GM12878 (cell line): ENCODE results near the gene TUBGCP3. TPM values are rescaled to one million over a fixed set of nuclear protein-coding genes. Genes with fewer than 3 reads are reported as not detected.

ENCODE experiments used
- ATAC-seq: fragments of 200-7000 bp; cut with Tn5 transposase; 3 replicates; pipeline ENCODE4 v1.9.1; 2020; ENCODE audit warnings: mild to moderate bottlenecking, moderate library complexity
- BruUV-seq: library from RNA; stranded (reverse); fragments of 400-500 nt; replicated peaks from 2 replicates; lab custom pipeline; 2021; lab: Mats Ljungman, UMichigan
- CTCF ChIA-PET: fragments of 300-600 bp; sonication (Branson Sonifier 250); formaldehyde crosslinking; extraction: SDS; loops from one replicate; lab custom pipeline; 2021; ENCODE audit warnings: inconsistent platforms; lab: Yijun Ruan, JAX
- POLR2A ChIA-PET: fragments of 350-600 bp; formaldehyde crosslinking; extraction: SDS; loops from one replicate; lab custom pipeline; 2021; ENCODE audit warnings: inconsistent platforms; lab: Charles Lee
- RAD21 ChIA-PET: fragments of 300-600 bp; sonication (Branson Sonifier 250); formaldehyde crosslinking; loops from one replicate; lab custom pipeline; 2023; ENCODE audit warnings: antibody characterized with exemption; ENCODE audit not compliant: unreplicated experiment; lab: Charles Lee
- SMC1A ChIA-PET: fragments of 300-600 bp; sonication (Branson Sonifier 250); formaldehyde crosslinking; loops from one replicate; lab custom pipeline; 2023; ENCODE audit not compliant: unreplicated experiment, uncharacterized antibody; lab: Charles Lee
- DNase-seq: peaks from one replicate; pipeline ENCODE4 v3.0.0-alpha.2; 2011; ENCODE audit warnings: low read depth, low spot score
- FAIRE-seq: peaks from 3 replicates; lab custom pipeline; 2011; peaks lifted over from hg19 to GRCh38; lab: Jason Lieb, UNC
- H2AFZ ChIP-seq: 2 replicates; pipeline ENCODE4 v1.6.0; 2011; ENCODE audit warnings: low read depth, low read length, control low read depth; ENCODE audit not compliant: control insufficient read depth
- H3K27ac ChIP-seq: 2 replicates; pipeline ENCODE4 v1.5.1; 2011; ENCODE audit warnings: control low read depth; ENCODE audit not compliant: control insufficient read depth, insufficient read depth
- H3K27me3 ChIP-seq, 2 experiments: replicated peaks in 1 of 2; 2 replicates each; pipeline versions ENCODE4 v1.6.0 to v1.6.1; 2011; ENCODE audit warnings: low read length in 1 of 2; ENCODE audit not compliant: control insufficient read depth in 2 of 2, insufficient read depth in 2 of 2
- H3K36me3 ChIP-seq, 2 experiments: 2 replicates each; pipeline ENCODE4 v1.5.1; 2011; ENCODE audit warnings: low read length in 1 of 2; ENCODE audit not compliant: control insufficient read depth in 2 of 2, insufficient read depth in 2 of 2
- H3K4me1 ChIP-seq: 2 replicates; pipeline ENCODE4 v1.6.1; 2011; ENCODE audit warnings: mild to moderate bottlenecking, low read length, moderate library complexity, mixed read lengths; ENCODE audit not compliant: control insufficient read depth, insufficient read depth
- H3K4me2 ChIP-seq: 2 replicates; pipeline ENCODE4 v1.6.0; 2011; ENCODE audit warnings: control low read depth; ENCODE audit not compliant: control insufficient read depth, insufficient read depth
- H3K4me3 ChIP-seq: fragments of 200-600 bp; sonication (generic); 2 replicates; pipeline ENCODE4 v1.5.1; 2016
- H3K79me2 ChIP-seq: 2 replicates; pipeline ENCODE4 v1.6.0; 2011; ENCODE audit warnings: low read length; ENCODE audit not compliant: control insufficient read depth, insufficient read depth
- H3K9ac ChIP-seq: 2 replicates; pipeline ENCODE4 v1.8.0; 2011; ENCODE audit warnings: low read length, control low read depth, mixed read lengths; ENCODE audit not compliant: control insufficient read depth, insufficient read depth
- H3K9me3 ChIP-seq: replicated peaks from 3 replicates; pipeline ENCODE4 v1.5.1; 2011; ENCODE audit warnings: mild to moderate bottlenecking, low read length; ENCODE audit not compliant: control insufficient read depth, insufficient read depth
- H4K20me1 ChIP-seq: 2 replicates; pipeline ENCODE4 v1.6.0; 2011; ENCODE audit not compliant: control insufficient read depth, insufficient read depth
- FOXK2 ChIP-seq: fragments of 450-650 bp; IDR thresholded peaks from 2 replicates; pipeline ENCODE4 v1.6.1; 2017; ENCODE audit warnings: mild to moderate bottlenecking, moderate library complexity
- ZBED1 ChIP-seq: IDR thresholded peaks from 2 replicates; pipeline ENCODE4 v1.6.1; 2016; ENCODE audit warnings: borderline replicate concordance
- WGBS: methylation state at CpG from one replicate; pipeline ENCODE4 v1.1.6; 2016; ENCODE audit warnings: low lambda C conversion rate; ENCODE audit not compliant: insufficient replicate concordance, insufficient coverage; ENCODE audit errors: missing lambda C conversion rate; 5-methylcytosine and 5-hydroxymethylcytosine counted together
- in situ Hi-C: fragments of 300-500 bp; cut with MboI; formaldehyde crosslinking; loops from 9 replicates; pipeline ENCODE4 v1.14.3; 2018; ENCODE audit warnings: mixed read lengths
- intact Hi-C: fragments of 100-400 bp; cut with micrococcal nuclease; formaldehyde crosslinking; loops from one replicate; pipeline ENCODE4 v1.14.2; 2022; ENCODE audit not compliant: unreplicated experiment
- polyA plus RNA-seq, 11 experiments: library from polyadenylated mRNA; depleted of rRNA in 4 of 11; unstranded in 6 of 11; stranded (reverse) in 5 of 11; fragments of >200 nt; fragmentation: Nextera tagmentation in 4 of 11; fragmentation: Illumina TruSeq in 1 of 11; extraction: Ambion mirVana in 4 of 11; extraction: Trizol in 1 of 11; gene quantifications; 1 replicate in 1 of 11; 2 replicates in 10 of 11; pipeline versions ENCODE4 v1.2.1 to v1.2.3, GENCODE V29; 2011 to 2016; ENCODE audit warnings: inconsistent platforms in 2 of 11, missing spikeins in 2 of 11, low read depth in 1 of 11
- total RNA-seq, 4 experiments: library from RNA; depleted of rRNA in 3 of 4; stranded (reverse); fragments of >200 nt in 3 of 4; fragmentation: Illumina TruSeq in 1 of 4; extraction: Trizol in 1 of 4; gene quantifications; 2 replicates each; pipeline versions ENCODE4 v1.2.1 to v1.2.3, GENCODE V29; 2013 to 2021
- TF ChIP-seq, protein P1 (sequence below): fragments of 450-650 bp; IDR thresholded peaks from 2 replicates; pipeline ENCODE4 v1.6.1; 2017; ENCODE audit warnings: mild to moderate bottlenecking

TUBGCP3 gene
- total and polyA plus RNA-seq, 10 of the 15 experiments (the other 5 are each of a cell fraction or from before 2014, with no cell fraction given): 4.0 to 34.0 (median 22.6) TPM

DNA sequence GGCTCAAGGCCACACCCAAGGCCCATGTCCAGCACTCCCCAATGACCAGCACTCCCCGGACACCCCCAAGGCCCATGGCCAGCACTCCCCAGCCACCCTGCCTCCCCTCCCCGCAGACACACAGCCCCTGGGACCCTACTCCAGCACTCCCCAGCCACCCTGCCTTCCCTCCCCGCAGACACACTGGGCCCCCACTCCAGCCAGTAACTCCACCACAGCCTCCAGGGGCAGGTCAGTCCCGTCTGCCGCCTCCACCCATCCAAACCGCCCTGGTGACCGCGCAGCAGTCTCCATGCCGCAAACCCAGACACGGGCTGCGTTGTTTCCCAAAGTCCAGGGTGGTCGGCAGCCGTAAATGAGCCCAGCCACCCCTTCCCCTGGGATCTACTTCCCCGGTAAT, 141.1 kb downstream of the TUBGCP3 start:
- H4K20me1 ChIP-seq: no peaks in the 10 kb centered on the region
- POLR2A ChIA-PET: no interaction called here
- CTCF ChIA-PET: interaction anchor here (1.1 kb wide), 1 partner anchor 159 kb away, joined by 3 read pairs; no protein-coding TSS in a partner anchor
- SMC1A ChIA-PET: no interaction called here
- H3K27me3 ChIP-seq: no peaks in the 10 kb centered on the region
- no peaks in the 10 kb centered on the region for H3K9me3 ChIP-seq
- no TSS peak for BruUV-seq
- in situ Hi-C loops: loop anchor here (25.0 kb wide), 1 partner anchor 1360 kb away; no protein-coding TSS in a partner anchor
- H3K79me2 ChIP-seq: no peaks in the 10 kb centered on the region
- intact Hi-C loops: loop anchor here (10.0 kb wide), 1 partner anchor 158 kb away; no protein-coding TSS in a partner anchor
- no peak overlapping the region for H3K4me3 ChIP-seq
- ATAC-seq (no peak), FAIRE-seq (no peak), DNase-seq (no peak)
- RAD21 ChIA-PET: no interaction called here
- H3K4me2 ChIP-seq: no peak overlapping the region
- H3K36me3 ChIP-seq: no peaks in the 10 kb centered on the region
- H3K4me1 ChIP-seq: no peaks in the 10 kb centered on the region
- WGBS: 56% methylated on average over 13 of the region's 14 CpGs
- no peak overlapping the region for H3K9ac ChIP-seq
- no peak overlapping the region for H3K27ac ChIP-seq
- H2AFZ ChIP-seq: no peak overlapping the region
- TF ChIP-seq FOXK2: no peak
- TF ChIP-seq, protein P1, sequence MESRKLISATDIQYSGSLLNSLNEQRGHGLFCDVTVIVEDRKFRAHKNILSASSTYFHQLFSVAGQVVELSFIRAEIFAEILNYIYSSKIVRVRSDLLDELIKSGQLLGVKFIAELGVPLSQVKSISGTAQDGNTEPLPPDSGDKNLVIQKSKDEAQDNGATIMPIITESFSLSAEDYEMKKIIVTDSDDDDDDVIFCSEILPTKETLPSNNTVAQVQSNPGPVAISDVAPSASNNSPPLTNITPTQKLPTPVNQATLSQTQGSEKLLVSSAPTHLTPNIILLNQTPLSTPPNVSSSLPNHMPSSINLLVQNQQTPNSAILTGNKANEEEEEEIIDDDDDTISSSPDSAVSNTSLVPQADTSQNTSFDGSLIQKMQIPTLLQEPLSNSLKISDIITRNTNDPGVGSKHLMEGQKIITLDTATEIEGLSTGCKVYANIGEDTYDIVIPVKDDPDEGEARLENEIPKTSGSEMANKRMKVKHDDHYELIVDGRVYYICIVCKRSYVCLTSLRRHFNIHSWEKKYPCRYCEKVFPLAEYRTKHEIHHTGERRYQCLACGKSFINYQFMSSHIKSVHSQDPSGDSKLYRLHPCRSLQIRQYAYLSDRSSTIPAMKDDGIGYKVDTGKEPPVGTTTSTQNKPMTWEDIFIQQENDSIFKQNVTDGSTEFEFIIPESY: no peak

- no peak for FAIRE-seq
- Histone ChIP-seq H2AFZ (no peak overlapping the region), H3K27me3 (no peaks in the 10 kb centered on the region), H3K4me1 (no peaks in the 10 kb centered on the region), H3K4me2 (no peak overlapping the region), H3K9ac (no peak overlapping the region), H3K79me2 (no peaks in the 10 kb centered on the region), H4K20me1 (no peaks in the 10 kb centered on the region), H3K4me3 (no peak overlapping the region), H3K36me3 (no peaks in the 10 kb centered on the region), H3K27ac (no peak overlapping the region), H3K9me3 (no peaks in the 10 kb centered on the region)
- 39% methylated on average over 12 of the region's 12 CpGs for WGBS
- no peak for TF ChIP-seq ZBED1
- ChIA-PET SMC1A (interaction anchor here (0.6 kb wide), 1 partner anchor 129 kb away, joined by 3 read pairs; no protein-coding TSS in a partner anchor), CTCF (no interaction called here), POLR2A (no interaction called here), RAD21 (no interaction called here)
- intact Hi-C loops: loop anchor here (10.0 kb wide), 1 partner anchor 158 kb away; no protein-coding TSS in a partner anchor
- BruUV-seq: no TSS peak
- no peak for DNase-seq
- in situ Hi-C loops: loop anchor here (25.0 kb wide), 1 partner anchor 1359 kb away; no protein-coding TSS in a partner anchor
- ATAC-seq: no peak
Observed at GRCh38 chr13:112446347-112446861, 141.5 kb downstream of the TUBGCP3 start.
